OCI-LY3 (cell line): Measurements from ENCODE around the gene RAB2B.

Source experiments
- CTCF ChIP-seq: fragments of 200-600, 300-600 bp; sonication (generic); IDR thresholded peaks from 2 replicates; pipeline ENCODE4 v1.5.1; 2014; ENCODE audit warnings: antibody characterized with exemption, low read length, low read depth
- EZH2phosphoT487 ChIP-seq: fragments of 200-600 bp; shearing (Covaris generic); IDR thresholded peaks from 2 replicates; pipeline ENCODE4 v1.6.1; 2018; ENCODE audit warnings: antibody characterized with exemption, mixed run types, low read depth

- TF ChIP-seq CTCF: no peak
- no peak for TF ChIP-seq EZH2phosphoT487
These were observed 21.8 kb downstream of the RAB2B start for GRCh38 chr14:21454843-21455544.
